Gastrocnemius medialis (tissue), 4 donors: ENCODE results near the gene IRAK1BP1. TPM values are rescaled to one million over a fixed set of nuclear protein-coding genes. Genes with fewer than 3 reads are reported as not detected.
A peak's percentile ranks its signal among the peaks of the same experiment; 100 is the strongest.
"Not testable (repeated sequence)": the region's sequence is repeated elsewhere in the genome, so short reads cannot be mapped to it uniquely, and the experiment has no call there.

ENCODE experiments used
- ATAC-seq, 2 donors: fragments of 150-250 bp; one replicate each; pipeline ENCODE4 v1.9.1; 2016
- DNase-seq, 2 donors: peaks; one replicate each; pipeline ENCODE4 v3.0.0-alpha.2; 2019
- H3K27ac ChIP-seq, 4 donors: fragments of 200-600 bp; sonication (generic); 1 replicate in 1 of 4; 2 replicates in 3 of 4; pipeline ENCODE4 v1.5.1; 2016 to 2018; ENCODE audit warnings: mild to moderate bottlenecking in 2 of 4, moderate library complexity in 1 of 4
- H3K27me3 ChIP-seq, 3 donors: fragments of 200-600 bp; sonication (generic) in 2 of 3; 1 replicate in 1 of 3; 2 replicates in 2 of 3; pipeline versions ENCODE4 v1.5.1 to v1.6.0; 2016 to 2019; ENCODE audit warnings: mild to moderate bottlenecking in 1 of 3, moderate library complexity in 1 of 3
- H3K36me3 ChIP-seq, 2 donors: fragments of 200-600 bp; sonication (generic) in 1 of 2; one replicate each; pipeline ENCODE4 v1.5.1; 2017 to 2018
- H3K4me1 ChIP-seq, 2 donors: fragments of 200-600 bp; sonication (generic) in 1 of 2; one replicate each; pipeline ENCODE4 v1.5.1; 2016 to 2017; ENCODE audit warnings: mild to moderate bottlenecking in 2 of 2
- H3K4me3 ChIP-seq, 4 donors: fragments of 200-600 bp; sonication (generic) in 3 of 4; 1 replicate in 1 of 4; 2 replicates in 3 of 4; pipeline ENCODE4 v1.5.1; 2016 to 2019; ENCODE audit warnings: mild to moderate bottlenecking in 2 of 4
- H3K9me3 ChIP-seq, 3 donors: fragments of 200-600 bp; sonication (generic) in 2 of 3; 1 replicate in 1 of 3; 2 replicates in 2 of 3; pipeline ENCODE4 v1.5.1; 2016 to 2019
- CTCF ChIP-seq, 5 experiments: fragments of 450-650 bp in 3 of 5; fragments of 200-600 bp in 2 of 5; sonication (generic) in 2 of 5; IDR thresholded peaks in 4 of 5; conservative IDR thresholded peaks in 1 of 5; 1 replicate in 4 of 5; 2 replicates in 1 of 5; pipeline ENCODE4 v1.5.1; 2016 to 2019; ENCODE audit warnings: antibody characterized with exemption in 5 of 5, mild to moderate bottlenecking in 3 of 5, moderate library complexity in 3 of 5
- POLR2A ChIP-seq, 2 donors: fragments of 450-650 bp; IDR thresholded peaks; one replicate each; pipeline ENCODE4 v1.6.1; 2017; ENCODE audit warnings: antibody characterized with exemption in 2 of 2, mild to moderate bottlenecking in 2 of 2, moderate library complexity in 2 of 2
- in situ Hi-C, 4 donors: fragments of 200-750 bp; cut with MboI; loops; one replicate each; pipeline versions ENCODE4 v1.15.0 to v1.8.0; 2017; ENCODE audit warnings: low sequenced_read_pairs in 4 of 4
- intact Hi-C: fragments of 100-400 bp; cut with DNase I; formaldehyde crosslinking; loops from one replicate; pipeline ENCODE4 v1.15.1; 2023; ENCODE audit warnings: low total_unique reads
- total RNA-seq, 4 donors: library from RNA; depleted of rRNA; stranded (reverse); fragments of >200 nt; gene quantifications; one replicate each; pipeline versions ENCODE4 v1.1.0 to v1.2.3, GENCODE V29; 2016

The IRAK1BP1 gene
- total RNA-seq, 4 donors from 2014 or later = 0.75 to 1.8 (median 1.0) TPM

DNA sequence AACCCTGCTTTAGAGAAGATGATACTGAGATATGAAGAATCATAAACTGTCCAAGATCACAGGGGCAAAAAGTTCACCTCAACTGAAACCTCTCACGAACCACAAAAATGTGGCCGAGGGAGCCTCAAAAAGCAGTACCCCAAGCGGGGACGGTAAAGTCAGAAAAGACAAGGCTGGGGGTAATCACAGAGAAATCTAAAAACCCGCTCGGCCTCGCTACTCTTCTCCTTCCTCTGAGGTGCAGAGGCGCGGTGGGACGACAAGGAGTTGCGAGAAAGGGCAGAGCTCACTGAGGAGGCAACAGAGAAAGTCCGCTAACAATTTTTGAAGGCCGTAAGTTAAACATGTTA is 356 bp upstream of the IRAK1BP1 start:
- TF ChIP-seq CTCF (IDR thresholded peaks at IDR 0.05 in 4 of 5, conservative IDR thresholded peaks at IDR 0.05 in 1 of 5) = no peak
- no peak for TF ChIP-seq POLR2A (IDR thresholded peaks at IDR 0.05)
- in situ Hi-C loops (no loop called here), intact Hi-C loops (loop anchor here (5.0 kb wide), 1 partner anchor 365 kb away; the partner anchor contains the start of gene HMGN3)
- H3K4me1 ChIP-seq = peaks cover 7 to 8% of the 10 kb centered on the region in 2 donors
- H3K9me3 ChIP-seq = no peaks in the 10 kb centered on the region
- H3K27ac ChIP-seq = peak overlapping the region; percentile 34 to 64 (median 52)
- peak overlapping the region; percentile 73 to 94 (median 76) for H3K4me3 ChIP-seq
- no peaks in the 10 kb centered on the region for H3K27me3 ChIP-seq
- no peaks in the 10 kb centered on the region for H3K36me3 ChIP-seq
- DNase-seq = no peak
- ATAC-seq = peak; percentile 51 to 68

DNA sequence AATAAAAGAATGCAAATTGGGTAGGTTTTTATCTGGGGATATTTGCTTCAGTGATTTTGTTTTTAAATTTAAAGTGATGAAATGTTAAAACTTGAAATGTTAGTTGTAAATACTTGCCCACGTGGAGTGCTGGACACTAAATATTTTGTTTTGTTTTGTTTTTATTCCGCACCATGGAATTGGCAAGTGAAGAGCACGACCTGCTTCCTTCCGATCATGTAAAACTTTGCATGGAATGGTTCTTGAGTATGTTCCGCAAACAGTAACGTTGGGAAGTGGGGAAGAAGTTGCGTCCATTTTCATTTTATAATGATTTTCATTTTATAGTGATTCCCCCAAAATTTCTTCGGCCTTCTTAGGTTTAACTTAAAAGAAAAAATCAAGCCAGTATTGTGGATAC is 765 bp downstream of the IRAK1BP1 start:
- H3K36me3 ChIP-seq = no peaks in the 10 kb centered on the region
- in situ Hi-C loops = no loop called here
- intact Hi-C loops = loop anchor here (5.0 kb wide), 1 partner anchor 364 kb away; the partner anchor contains the start of gene HMGN3
- ATAC-seq = no peak
- H3K9me3 ChIP-seq = no peaks in the 10 kb centered on the region
- peaks cover 7 to 8% of the 10 kb centered on the region in 2 donors for H3K4me1 ChIP-seq
- DNase-seq = no peak
- H3K27ac ChIP-seq = no peak overlapping the region
- H3K4me3 ChIP-seq = peak overlapping the region; percentile 73 to 94 (median 76)
- no peaks in the 10 kb centered on the region for H3K27me3 ChIP-seq
- TF ChIP-seq POLR2A (IDR thresholded peaks at IDR 0.05) = no peak
- TF ChIP-seq CTCF (IDR thresholded peaks at IDR 0.05 in 4 of 5, conservative IDR thresholded peaks at IDR 0.05 in 1 of 5) = no peak

GRCh38 chr6:78875505-78875904 is 8.2 kb downstream of the IRAK1BP1 start:
- in situ Hi-C loops = no loop called here
- no peak for TF ChIP-seq CTCF (IDR thresholded peaks at IDR 0.05 in 4 of 5, conservative IDR thresholded peaks at IDR 0.05 in 1 of 5)
- TF ChIP-seq POLR2A (IDR thresholded peaks at IDR 0.05) = no peak

GRCh38 chr6:78883651-78884050 is 16.3 kb downstream of the IRAK1BP1 start:
- Histone ChIP-seq H3K27me3 (no peaks in the 10 kb centered on the region), H3K36me3 (no peaks in the 10 kb centered on the region), H3K4me1 (no peaks in the 10 kb centered on the region), H3K9me3 (no peaks in the 10 kb centered on the region), H3K4me3 (no peak overlapping the region), H3K27ac (no peak overlapping the region)
- in situ Hi-C loops = no loop called here
- ATAC-seq (no peak), DNase-seq (no peak)
- intact Hi-C loops = no loop called here
- TF ChIP-seq CTCF (IDR thresholded peaks at IDR 0.05 in 4 of 5, conservative IDR thresholded peaks at IDR 0.05 in 1 of 5) (no peak), POLR2A (IDR thresholded peaks at IDR 0.05) (no peak)

More at GRCh38 chr6:78875505-78875904, 8.2 kb downstream of the IRAK1BP1 start:
- DNase-seq (no peak), ATAC-seq (no peak)
- H3K9me3 ChIP-seq = no peaks in the 10 kb centered on the region
- no peak overlapping the region for H3K27ac ChIP-seq
- H3K36me3 ChIP-seq = no peaks in the 10 kb centered on the region
- intact Hi-C loops = no loop called here
- H3K4me3 ChIP-seq = no peak overlapping the region
- no peaks in the 10 kb centered on the region for H3K4me1 ChIP-seq
- no peaks in the 10 kb centered on the region for H3K27me3 ChIP-seq

- H3K9me3 ChIP-seq, DNase-seq, H3K27ac ChIP-seq, H3K36me3 ChIP-seq, intact Hi-C loops, H3K4me3 ChIP-seq, in situ Hi-C loops, ATAC-seq, H3K4me1 ChIP-seq, H3K27me3 ChIP-seq: not testable (repeated sequence)
Observed at GRCh38 chr6:78889901-78890300, 22.6 kb downstream of the IRAK1BP1 start.
